NCI-H526 (cell line): ENCODE data around the gene EYS.
"Not testable (repeated sequence)": the region's sequence is repeated elsewhere in the genome, so short reads cannot be mapped to it uniquely, and the experiment has no call there.

Experiments
- DNase-seq, 2 experiments: peaks; one replicate each; lab custom pipeline; 2025; lab: John Stamatoyannopoulos, UW

Gene EYS

DNA sequence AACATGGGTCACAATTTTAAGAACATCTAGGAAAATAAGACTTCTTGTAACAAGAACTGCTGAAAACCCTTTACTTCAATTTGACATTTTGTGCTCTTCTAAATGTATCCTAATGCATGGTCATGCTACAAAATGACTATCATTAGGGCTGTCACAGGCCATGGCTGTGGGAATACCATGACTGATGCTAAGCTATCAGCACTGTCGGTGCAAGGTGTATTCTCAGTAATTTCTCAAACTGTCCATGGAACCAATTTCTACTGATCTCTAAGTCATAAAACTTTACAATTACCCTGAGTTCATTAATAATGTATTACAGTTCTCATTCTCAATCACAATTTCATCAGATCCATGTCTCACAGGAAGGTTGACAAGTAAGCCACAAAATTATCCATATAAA is 625.3 kb downstream of the EYS start:
- DNase-seq, result no peak

DNA sequence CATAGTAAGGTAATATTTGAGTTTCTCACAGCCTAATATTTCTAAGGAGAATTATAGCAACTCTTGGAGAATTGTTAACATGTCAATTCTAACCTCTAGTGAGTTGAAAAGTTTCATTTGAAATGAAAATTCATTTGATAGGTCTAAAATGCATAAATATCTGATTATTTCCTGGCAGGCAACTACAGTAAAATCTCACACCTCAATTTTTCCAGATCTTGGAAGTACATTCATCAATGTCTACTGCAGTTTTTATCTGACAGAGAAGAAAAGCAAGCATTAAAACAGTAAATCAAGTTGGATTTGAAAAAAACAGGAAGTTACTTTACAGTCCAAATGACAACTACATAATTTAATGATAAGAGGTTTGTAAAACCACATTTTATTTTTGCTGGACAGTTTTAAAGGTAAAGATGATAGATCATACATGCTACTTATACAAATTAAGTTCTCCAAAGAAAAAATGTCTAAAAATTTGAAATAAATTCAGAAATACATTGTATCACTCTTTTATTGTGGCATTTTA is 631.3 kb downstream of the EYS start:
- DNase-seq, result no peak

DNA sequence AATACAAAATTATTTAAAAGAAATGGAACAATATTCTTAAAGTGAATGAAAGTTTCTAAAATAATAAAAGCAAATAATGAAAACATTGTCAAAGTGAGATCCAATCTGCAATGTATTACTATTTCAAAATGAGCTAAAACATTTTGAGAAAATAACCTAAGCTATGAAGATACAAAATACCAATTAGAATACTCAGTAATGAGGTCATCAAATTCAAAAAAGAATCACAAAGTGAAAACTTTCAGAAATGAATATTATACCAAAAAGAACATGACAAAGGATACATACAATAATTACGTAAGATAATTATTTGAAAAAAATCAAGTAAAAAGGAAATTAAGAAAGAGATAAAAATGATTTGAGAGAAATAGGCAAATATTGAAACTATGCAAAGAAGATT is 634.5 kb downstream of the EYS start:
- DNase-seq, result no peak

DNA sequence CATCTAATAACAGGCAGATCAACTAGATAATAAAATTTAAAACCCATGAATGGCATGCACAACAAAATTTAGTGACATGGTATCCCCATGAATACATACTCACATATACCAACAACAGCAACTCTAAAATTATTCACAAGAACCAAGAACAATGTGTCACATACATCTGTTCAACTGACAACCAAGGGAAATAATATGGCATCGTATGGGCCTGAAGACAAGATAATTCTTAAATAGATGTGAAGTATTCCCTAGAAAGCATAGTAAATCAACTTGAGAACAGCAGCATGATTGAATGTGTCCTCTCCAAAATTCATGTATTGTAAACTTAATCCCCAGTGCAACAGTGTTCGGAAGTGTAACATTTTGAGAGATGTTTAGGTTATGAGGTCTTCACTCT is 635.5 kb downstream of the EYS start:
- DNase-seq, result no peak

DNA sequence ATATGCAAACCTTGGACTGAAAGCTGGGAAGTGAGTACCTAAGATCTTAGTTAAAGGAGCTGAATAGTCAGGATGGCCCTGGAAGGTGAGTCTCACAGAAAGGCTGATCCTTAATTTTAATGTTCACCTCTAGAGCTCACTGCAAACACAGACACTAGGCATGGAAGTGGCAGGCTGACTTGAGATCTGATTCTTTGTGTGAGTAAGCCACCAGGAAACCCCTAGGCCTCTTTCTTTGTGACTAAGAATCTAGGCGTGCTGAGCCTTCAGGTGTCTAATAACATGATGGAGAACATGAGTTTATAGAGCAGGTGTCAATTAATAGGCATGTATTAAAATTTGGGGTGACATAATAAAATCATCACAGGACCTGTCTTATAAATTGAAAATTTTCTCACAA is 642.2 kb downstream of the EYS start:
- no peak for DNase-seq

DNA sequence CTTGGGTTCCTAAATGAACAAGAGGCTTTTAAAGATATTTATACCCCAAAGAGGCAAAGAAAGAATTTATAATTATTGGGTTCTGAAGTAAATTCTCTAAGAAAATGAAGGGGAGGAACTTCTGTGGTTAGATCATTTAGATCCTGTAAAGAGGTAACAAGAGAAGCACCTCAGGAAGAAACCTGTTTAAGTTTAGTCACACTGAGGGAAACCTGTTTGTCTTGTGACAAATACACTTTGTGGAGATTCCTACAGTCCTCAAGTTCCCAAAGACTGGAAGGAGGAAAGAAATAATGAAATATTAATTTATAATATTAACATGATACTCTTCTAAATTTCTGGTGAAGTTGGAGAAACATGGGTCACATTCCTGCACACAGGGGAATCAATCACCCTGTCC is 647.5 kb downstream of the EYS start:
- DNase-seq, result no peak

DNA sequence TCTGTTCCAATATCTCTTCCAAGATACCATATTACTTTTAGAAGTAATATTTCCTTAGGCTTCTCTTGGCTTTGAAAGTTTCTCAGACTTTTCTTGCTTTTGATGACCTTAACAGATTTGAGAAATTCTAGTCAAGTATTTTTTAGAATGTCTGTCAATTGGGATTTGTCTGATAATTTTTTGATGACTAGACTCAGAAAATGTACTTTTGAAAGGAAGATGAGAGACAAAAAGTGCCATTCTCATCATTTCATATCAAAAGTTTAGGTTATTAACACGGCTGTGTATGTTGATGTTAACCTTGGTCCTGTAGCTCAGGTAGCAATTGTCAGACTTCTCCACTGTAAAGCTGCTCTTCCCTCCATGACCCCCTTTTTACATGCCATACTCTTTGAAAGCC is 651.5 kb downstream of the EYS start:
- no peak for DNase-seq

DNA sequence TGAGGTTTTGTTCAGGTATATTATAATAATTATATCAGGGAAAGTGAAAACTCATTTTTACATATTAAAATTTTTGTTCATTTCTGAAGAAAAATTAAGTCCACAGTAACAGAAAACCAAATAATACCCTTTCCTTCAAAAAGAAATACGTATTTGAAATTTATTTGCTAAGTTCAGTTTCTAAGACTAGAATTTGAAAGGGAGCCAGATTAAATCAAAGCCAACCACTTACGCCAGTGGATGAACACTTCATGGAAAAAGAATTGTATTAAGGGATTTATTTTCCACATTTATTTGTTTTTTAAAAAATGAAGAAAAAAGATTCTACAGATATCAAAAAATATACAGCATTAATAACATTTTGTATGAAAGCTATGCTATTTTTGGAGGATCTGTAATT is 654.4 kb downstream of the EYS start:
- no peak for DNase-seq

DNA sequence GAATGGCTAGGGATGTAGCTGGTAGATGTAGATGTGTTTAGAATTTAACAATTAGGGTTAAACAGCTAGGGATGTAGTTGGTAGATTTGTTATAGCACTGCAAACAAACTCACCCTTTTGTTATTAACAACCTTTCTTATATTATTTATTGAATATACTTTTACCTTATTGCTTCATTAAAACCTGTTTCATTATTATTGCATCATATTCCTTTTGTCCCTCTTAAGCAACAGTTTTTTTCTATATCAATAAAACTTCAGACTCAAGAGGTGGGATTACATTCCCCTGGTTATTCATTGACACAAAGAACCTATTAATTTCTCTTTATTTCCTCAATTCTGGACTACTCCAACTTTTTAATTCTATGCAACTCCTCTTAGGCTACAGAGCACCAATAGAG is 661.2 kb downstream of the EYS start:
- DNase-seq, result no peak

DNA sequence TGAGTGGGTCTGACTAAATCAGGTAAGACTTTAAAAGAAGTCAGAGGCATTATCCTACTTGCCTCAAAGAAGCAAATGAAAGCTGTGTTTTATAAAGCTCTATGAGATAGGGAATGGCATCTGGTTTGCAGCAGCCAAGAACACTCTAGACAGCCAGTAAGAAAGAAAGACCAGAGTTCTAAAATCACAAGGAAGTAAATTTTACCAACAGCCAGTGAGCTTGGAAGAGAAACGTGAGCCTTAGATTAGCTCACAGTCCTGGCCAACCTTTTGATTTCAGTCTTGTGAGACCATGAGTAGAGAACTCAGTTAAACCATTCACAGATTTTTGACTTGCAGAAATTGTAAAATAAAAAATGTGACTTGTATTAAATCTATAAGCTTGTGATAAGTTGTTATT is 693.0 kb downstream of the EYS start:
- no peak for DNase-seq

DNA sequence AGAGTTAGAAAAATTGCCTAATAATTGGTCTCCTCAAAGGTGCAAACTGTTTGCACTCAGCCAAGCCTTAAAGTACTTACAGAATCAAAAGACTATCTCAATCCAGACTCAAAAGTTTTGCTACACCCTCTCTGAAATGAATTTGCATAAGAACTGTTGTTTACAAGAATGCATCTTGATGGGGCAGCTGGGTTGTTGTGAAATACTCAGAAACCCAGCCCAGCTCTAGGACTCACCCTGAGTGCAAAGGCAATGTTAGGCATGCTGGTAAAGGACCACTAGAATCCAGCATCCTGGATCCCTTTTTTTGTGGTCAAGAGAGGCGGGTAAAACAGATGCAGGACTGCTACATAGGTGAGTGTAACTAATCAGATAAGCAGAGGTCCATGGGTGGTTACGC is 700.2 kb downstream of the EYS start:
- DNase-seq, result no peak

DNA sequence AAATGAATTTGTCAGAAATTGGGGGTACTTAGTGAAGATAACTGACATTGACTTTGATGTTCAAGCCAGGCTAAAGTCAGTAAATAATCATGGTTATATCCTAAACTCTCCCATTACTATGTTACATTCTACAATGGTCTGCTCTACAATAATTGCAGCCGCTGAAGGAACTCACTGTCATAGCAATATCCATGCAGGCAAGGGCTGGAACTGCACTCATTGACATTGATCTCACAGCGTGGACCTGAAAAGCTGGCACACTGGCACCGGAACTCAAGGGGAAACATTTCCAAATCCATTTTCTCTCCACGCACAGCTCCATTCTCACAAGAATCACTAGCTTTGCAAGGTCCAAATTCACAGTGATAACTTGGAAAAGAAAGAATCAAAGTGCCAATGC is 702.7 kb downstream of the EYS start:
- DNase-seq, result no peak

DNA sequence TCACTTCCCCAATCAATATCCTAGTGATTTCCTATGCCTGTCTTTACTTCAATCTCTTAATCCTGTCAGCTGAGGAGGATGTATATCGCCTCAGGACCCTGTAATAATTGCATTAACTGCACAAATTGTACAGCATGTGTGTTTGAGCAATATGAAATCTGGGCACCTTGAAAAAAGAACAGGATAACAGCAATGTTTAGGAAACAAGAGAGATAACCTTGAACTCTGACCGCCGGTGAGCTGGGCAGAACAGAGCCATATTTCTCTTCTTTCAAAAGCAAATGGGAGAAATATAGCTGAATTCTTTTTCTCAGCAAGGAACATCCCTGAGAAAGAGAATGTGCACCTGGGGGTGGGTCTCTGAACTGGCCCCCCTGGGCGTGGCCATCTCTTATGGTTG is 704.1 kb downstream of the EYS start:
- DNase-seq, result not testable (repeated sequence)

DNA sequence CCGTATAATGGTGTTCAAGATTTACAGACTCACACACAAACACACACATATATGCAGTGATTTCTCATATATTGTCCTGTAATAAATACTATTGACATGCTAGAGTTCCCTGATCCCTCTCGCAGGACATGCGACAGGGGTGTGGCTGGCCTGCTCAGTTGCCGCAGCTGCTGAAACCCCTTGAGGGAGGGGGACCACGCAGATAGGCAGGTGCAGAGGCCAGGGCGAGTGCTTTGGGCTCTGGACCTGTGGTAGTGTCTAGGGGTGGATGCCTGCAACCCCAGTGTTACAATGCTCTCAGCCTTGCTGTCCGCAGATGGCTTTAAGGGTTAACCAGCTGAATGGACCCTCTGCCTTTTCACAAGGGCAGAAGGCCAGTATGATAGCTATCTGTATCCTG is 706.2 kb downstream of the EYS start:
- DNase-seq, result no peak

DNA sequence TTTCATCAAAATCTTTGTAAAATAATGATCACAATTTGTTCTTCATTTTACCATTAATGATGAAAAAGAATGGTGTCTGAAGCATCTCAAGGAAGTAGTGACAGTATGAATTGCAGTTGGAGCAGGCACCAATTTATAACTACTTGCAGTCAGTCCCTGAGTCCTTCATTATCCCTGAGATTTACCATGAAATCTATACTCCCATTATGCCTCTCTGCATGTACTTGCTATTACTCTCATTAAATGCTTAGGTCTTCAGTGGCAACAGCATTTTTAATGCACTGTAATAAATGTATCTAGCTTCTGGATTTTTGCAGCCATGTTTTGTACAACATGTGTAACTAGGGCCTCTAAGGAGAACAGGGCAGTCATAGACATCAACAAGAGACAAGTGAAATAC is 708.8 kb downstream of the EYS start:
- no peak for DNase-seq

DNA sequence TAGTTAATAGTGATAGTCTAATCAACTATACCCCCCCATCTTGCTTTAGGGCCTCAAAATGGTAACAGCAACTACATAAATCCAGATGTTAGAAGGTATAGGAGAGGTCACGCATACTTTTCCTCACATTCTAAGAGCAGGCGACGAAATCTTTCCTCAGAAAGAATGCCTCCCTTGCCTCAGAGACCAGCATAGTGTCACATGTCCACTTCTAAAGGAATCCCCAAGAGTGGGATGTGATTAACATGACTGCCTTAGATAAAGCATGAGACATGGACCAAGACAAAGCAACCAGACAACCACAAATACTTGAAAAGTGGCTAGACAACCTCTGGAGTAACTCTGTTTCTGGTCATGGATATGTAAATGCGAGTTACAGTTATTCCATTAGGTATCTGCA is 710.7 kb downstream of the EYS start:
- DNase-seq, result no peak

DNA sequence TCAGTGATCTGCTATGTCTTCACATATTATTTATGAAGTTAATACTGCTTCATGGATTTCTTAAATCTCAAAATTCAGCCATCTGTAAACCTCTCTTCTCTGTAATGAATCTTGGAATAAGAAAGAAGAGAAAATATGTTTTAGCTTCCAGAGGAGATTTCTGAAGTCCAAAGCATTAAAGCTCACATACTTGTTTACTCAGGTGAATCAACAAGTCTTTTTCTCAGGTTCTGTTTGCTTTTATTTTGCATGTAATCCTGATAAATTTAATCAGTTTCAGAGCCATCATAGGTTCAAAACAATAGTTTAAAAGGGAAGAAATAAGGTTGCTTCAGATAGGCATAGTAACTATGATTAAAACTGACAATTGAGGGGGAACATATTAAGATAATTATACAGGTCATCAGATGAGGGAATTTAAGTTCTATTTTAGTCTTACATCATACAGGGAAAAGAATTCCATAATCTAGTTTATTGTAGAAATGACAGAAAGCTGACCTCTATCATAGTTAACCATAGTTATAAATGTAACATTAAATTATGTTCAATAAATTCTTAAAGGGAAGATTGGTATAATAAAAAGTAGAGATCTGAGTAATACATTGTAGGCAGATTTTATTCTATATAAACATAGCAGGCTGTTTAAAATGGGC is 716.2 kb downstream of the EYS start:
- no peak for DNase-seq

DNA sequence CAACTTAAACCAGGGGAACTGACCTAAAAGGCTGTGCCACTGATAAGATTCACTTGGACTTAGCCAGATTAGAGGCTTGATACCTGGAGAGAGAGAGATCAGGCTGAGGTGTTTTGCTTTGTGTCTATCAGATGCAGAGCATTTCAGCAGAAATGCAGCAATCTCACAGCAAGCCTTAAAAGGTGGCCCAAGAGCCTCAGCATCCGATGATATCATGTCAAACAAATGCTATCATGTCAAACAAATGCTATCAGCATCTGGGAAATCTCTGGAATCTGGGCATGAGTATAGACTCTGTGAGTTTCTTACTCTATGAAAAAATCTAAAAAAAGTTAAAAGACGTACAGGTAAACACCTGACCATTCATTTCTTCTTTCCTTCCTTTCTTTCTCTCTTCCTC is 718.9 kb downstream of the EYS start:
- no peak for DNase-seq

DNA sequence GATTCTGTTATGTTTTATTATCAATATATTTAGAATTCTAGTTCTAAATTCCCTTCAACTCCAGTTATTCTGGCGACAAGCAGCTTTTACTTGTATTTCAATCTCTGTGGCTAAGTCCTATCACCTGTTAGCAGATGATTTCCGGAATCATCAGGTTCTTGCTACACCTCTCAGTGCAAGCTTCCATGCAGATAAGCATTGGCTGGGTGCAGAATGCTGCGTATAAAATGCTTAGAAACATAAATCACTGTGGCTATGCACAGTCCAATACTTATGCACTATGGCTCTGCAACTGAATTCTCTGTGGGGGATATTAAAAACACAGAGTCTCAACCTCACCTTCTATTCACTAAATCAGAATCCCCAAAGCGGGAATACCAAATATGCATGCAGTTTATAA is 720.0 kb downstream of the EYS start:
- DNase-seq, result no peak

DNA sequence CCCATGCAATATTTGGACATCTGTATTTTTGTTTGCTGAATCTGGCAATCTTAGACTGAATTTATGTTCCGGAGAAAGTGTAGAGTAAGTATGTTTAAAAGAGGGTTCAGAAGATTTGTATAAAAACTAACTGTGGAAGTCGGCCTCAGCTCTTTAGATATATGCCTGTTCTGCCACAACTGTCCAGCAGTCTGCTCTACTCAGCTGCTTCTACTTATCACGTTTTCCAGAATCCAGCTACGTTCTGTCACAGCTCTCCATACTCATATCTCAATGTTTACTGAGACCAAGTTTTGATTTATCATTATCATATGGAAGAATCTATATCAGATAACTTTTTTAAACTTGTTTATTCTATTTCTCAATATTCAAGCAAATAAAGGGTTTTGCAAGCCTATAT is 721.3 kb downstream of the EYS start:
- DNase-seq, result no peak

DNA sequence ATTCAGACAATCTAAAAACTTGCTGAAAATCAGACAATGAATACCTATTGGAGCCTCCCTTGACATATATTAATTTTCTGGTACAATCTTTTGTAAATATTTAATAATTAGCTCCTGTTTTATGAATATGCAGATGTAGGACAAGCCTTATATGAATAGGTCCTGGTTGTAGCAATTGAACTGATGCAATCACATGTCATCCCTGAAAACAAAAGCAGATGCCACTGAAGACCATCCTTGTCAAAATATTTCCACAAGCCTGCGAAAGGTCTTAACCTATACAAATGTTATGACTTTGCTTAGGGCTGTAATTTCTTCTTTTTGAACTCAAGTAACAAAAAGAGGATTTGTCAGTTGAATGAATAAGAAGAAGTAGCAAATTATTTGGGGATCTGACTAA is 722.1 kb downstream of the EYS start:
- no peak for DNase-seq

DNA sequence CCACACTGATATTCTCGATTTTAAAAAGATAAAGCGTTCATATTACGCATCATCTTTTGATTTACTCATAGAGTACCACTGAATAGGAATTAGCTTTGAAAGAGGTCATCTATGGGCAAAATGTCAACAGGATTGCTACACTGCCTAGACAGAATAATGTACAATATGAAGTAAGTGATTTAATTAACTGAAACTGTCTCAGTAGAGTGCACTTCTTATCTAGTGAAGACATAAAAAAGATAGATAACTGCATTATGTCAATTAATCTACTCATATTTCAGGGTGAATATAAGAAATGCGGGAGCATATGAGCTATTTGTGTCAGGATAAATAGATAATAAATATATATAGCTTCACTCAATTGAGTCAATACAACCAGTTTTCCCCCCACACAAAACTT is 723.9 kb downstream of the EYS start:
- no peak for DNase-seq

DNA sequence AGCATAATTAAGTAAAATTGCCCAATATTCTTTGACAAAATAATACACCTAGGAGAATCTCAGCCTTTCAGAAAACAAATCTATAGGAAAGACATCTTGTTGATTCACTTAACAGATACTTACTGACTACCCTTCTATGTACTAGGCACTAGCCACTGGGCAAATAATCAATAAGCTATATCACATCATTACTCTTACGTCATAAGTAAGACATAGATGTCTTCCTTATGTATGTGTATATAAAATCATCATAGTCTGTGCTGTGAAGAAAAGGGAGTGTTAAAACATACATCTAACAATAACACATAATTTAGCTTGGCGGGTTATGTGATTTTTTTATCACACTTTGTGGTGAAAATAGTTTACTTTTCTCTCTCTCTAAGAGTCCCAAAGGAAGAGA is 733.9 kb downstream of the EYS start:
- DNase-seq, result no peak

DNA sequence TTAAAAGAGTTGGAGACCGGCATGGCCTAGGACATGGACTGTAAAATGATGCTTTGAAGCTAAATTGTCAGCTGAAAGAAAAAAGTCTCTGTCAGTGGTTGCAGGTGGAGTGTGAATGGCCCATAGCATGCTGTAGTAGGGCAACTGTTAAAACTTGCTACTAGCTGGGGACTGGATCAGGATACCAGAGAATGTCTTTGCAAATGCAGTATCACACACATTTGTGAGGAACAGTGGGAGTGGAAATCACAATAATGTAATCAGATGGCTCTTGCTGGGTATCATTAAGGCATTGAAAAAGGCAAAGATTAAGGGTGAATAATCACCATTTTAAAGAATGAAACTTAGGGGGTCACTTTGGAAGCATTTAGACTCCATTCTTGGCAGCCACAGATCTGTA is 737.9 kb downstream of the EYS start:
- no peak for DNase-seq

DNA sequence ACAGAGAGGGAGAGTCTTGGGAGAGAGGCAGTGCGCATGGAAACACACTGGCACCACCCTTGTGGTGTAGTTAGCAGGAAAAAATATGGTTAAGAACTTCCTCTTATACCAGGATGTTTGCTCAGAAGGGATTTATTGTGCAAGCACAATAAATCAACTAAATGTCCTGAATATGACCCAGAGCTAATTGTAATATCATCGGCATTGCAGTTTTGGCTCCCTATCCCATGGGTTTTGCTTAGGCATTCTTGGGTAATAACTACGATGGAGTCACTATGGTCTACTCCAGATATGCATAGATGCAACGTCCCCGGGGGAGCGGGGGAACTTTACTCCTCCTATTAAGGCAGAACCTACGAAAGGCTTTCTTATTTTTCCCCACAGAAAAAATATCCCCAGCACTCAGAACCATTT is 751.6 kb downstream of the EYS start:
- DNase-seq, result no peak
